MM.1S (cell line): ENCODE measurements around the gene KCTD18.

ENCODE experiments used
- DNase-seq: peaks from one replicate; pipeline ENCODE4 v3.0.0-alpha.2; 2015
- H2AFZ ChIP-seq: fragments of 300-600 bp; sonication (generic); 2 replicates; pipeline ENCODE4 v1.6.0; 2016; ENCODE audit warnings: antibody characterized with exemption, low read length
- H3F3A ChIP-seq: fragments of 300-600 bp; sonication (generic); 2 replicates; pipeline ENCODE4 v1.6.1; 2016; ENCODE audit warnings: mild to moderate bottlenecking, antibody characterized with exemption, low read length, moderate library complexity, mixed read lengths; ENCODE audit not compliant: insufficient read depth
- H3K27ac ChIP-seq: fragments of 300-600 bp; sonication (generic); 2 replicates; pipeline ENCODE4 v1.5.1; 2016; ENCODE audit warnings: mild to moderate bottlenecking, low read length
- H3K27me3 ChIP-seq: fragments of 300-600 bp; sonication (generic); replicated peaks from 2 replicates; pipeline ENCODE4 v1.6.0; 2016; ENCODE audit warnings: low read length; ENCODE audit not compliant: insufficient read depth
- H3K36me3 ChIP-seq: fragments of 300-600 bp; sonication (generic); replicated peaks from 2 replicates; pipeline ENCODE4 v1.6.1; 2016; ENCODE audit warnings: mild to moderate bottlenecking, low read length, mixed read lengths; ENCODE audit not compliant: insufficient read depth
- H3K4me1 ChIP-seq: fragments of 300-600 bp; sonication (generic); 2 replicates; pipeline ENCODE4 v1.6.1; 2016; ENCODE audit warnings: low read length, mixed read lengths
- H3K4me2 ChIP-seq: fragments of 300-600 bp; sonication (generic); 2 replicates; pipeline ENCODE4 v1.6.0; 2016; ENCODE audit warnings: low read depth, low read length
- H3K4me3 ChIP-seq: fragments of 300-600 bp; sonication (generic); 2 replicates; pipeline ENCODE4 v1.5.1; 2016; ENCODE audit warnings: low read length, mixed read lengths
- H3K79me2 ChIP-seq: fragments of 300-600 bp; sonication (generic); 2 replicates; pipeline ENCODE4 v1.6.1; 2016; ENCODE audit warnings: mixed run types, low read length, mixed read lengths
- H3K9ac ChIP-seq: fragments of 300-600 bp; sonication (generic); 2 replicates; pipeline ENCODE4 v1.6.1; 2016; ENCODE audit warnings: low read length, mixed read lengths
- H3K9me2 ChIP-seq: fragments of 300-600 bp; sonication (generic); replicated peaks from 2 replicates; pipeline ENCODE4 v1.6.1; 2016; ENCODE audit warnings: mild to moderate bottlenecking, low read length, mixed read lengths; ENCODE audit not compliant: insufficient read depth
- H3K9me3 ChIP-seq: fragments of 300-600 bp; sonication (generic); replicated peaks from 2 replicates; pipeline ENCODE4 v1.6.1; 2016; ENCODE audit warnings: mild to moderate bottlenecking, low read length, mixed read lengths; ENCODE audit not compliant: insufficient read depth
- H4K20me1 ChIP-seq: fragments of 300-600 bp; sonication (generic); 2 replicates; pipeline ENCODE4 v1.6.1; 2016; ENCODE audit warnings: mild to moderate bottlenecking, low read length, moderate library complexity, mixed read lengths; ENCODE audit not compliant: insufficient read depth
- EZH2 ChIP-seq: fragments of 300-600 bp; sonication (generic); optimal IDR thresholded peaks from 2 replicates; pipeline ENCODE3; 2017; ENCODE audit warnings: low read depth, mild to moderate bottlenecking, antibody characterized with exemption, low read length, mixed read lengths
- EZH2phosphoT487 ChIP-seq: fragments of 300-600 bp; sonication (generic); IDR thresholded peaks from 2 replicates; pipeline ENCODE4 v1.6.1; 2018; ENCODE audit warnings: antibody characterized with exemption, low read length
- TF ChIP-seq, protein P1 (sequence below): fragments of 300-600 bp; sonication (generic); IDR thresholded peaks from 2 replicates; pipeline ENCODE4 v1.5.1; 2016; ENCODE audit warnings: antibody characterized with exemption, low read length, mixed read lengths

The KCTD18 gene

GRCh38 chr2:200482194-200482593 is 27.7 kb downstream of the KCTD18 start:
- TF ChIP-seq EZH2, result no peak
- TF ChIP-seq, protein P1, sequence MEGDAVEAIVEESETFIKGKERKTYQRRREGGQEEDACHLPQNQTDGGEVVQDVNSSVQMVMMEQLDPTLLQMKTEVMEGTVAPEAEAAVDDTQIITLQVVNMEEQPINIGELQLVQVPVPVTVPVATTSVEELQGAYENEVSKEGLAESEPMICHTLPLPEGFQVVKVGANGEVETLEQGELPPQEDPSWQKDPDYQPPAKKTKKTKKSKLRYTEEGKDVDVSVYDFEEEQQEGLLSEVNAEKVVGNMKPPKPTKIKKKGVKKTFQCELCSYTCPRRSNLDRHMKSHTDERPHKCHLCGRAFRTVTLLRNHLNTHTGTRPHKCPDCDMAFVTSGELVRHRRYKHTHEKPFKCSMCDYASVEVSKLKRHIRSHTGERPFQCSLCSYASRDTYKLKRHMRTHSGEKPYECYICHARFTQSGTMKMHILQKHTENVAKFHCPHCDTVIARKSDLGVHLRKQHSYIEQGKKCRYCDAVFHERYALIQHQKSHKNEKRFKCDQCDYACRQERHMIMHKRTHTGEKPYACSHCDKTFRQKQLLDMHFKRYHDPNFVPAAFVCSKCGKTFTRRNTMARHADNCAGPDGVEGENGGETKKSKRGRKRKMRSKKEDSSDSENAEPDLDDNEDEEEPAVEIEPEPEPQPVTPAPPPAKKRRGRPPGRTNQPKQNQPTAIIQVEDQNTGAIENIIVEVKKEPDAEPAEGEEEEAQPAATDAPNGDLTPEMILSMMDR, result no peak
- no peak for TF ChIP-seq EZH2phosphoT487
- no peak for DNase-seq
- no peaks in the 10 kb centered on the region for H3K9me2 ChIP-seq
- H4K20me1 ChIP-seq, result no peaks in the 10 kb centered on the region
- H3K4me2 ChIP-seq, result no peak overlapping the region
- no peaks in the 10 kb centered on the region for H3K79me2 ChIP-seq
- H3F3A ChIP-seq, result peaks cover 5% of the 10 kb centered on the region; the same call in 1 of the 2 replicates
- H3K36me3 ChIP-seq, result no peaks in the 10 kb centered on the region
- no peaks in the 10 kb centered on the region for H3K4me1 ChIP-seq
- H3K27me3 ChIP-seq, result no peaks in the 10 kb centered on the region
- H3K27ac ChIP-seq, result no peak overlapping the region
- H2AFZ ChIP-seq, result no peak overlapping the region
- H3K4me3 ChIP-seq, result no peak overlapping the region
- no peaks in the 10 kb centered on the region for H3K9me3 ChIP-seq
- H3K9ac ChIP-seq, result no peak overlapping the region

DNA sequence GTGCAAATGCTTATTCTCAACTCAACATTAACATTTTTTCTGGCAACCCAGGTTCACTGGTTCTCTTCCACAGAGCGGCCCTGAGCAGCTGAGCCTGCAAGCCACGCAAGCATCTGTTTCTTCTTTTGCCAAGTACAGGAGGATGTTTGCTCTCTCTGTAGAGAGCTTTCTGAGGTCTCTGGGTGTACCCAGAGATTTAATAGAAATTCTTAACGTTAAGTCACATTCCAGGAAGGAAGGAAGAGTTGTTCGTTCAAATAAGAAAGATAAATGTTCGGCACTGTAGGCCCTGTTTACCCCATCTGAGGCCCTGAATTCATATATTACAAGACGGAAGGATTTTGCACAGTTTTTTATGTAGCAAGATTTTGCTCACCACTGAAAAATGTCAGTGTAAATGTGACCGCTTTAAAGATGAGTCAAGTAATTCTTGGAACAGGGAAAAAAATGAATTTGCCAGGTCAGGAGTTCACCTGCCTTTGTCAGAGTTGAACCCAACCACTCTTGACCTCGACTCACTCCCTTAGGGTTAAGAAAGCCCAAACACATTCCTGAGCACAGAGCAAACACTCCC is 30.1 kb downstream of the KCTD18 start:
- no peaks in the 10 kb centered on the region for H3K27me3 ChIP-seq
- TF ChIP-seq EZH2 (no peak), EZH2phosphoT487 (no peak)
- TF ChIP-seq, protein P1, result no peak
- no peaks in the 10 kb centered on the region for H3K79me2 ChIP-seq
- H3F3A ChIP-seq, result peaks cover 5% of the 10 kb centered on the region; the same call in 1 of the 2 replicates
- no peaks in the 10 kb centered on the region for H4K20me1 ChIP-seq
- H2AFZ ChIP-seq, result no peak overlapping the region
- DNase-seq, result no peak
- H3K4me2 ChIP-seq, result no peak overlapping the region
- H3K36me3 ChIP-seq, result no peaks in the 10 kb centered on the region
- H3K9ac ChIP-seq, result no peak overlapping the region
- no peaks in the 10 kb centered on the region for H3K9me2 ChIP-seq
- H3K4me3 ChIP-seq, result no peak overlapping the region
- H3K9me3 ChIP-seq, result no peaks in the 10 kb centered on the region
- H3K4me1 ChIP-seq, result no peaks in the 10 kb centered on the region
- H3K27ac ChIP-seq, result no peak overlapping the region

DNA sequence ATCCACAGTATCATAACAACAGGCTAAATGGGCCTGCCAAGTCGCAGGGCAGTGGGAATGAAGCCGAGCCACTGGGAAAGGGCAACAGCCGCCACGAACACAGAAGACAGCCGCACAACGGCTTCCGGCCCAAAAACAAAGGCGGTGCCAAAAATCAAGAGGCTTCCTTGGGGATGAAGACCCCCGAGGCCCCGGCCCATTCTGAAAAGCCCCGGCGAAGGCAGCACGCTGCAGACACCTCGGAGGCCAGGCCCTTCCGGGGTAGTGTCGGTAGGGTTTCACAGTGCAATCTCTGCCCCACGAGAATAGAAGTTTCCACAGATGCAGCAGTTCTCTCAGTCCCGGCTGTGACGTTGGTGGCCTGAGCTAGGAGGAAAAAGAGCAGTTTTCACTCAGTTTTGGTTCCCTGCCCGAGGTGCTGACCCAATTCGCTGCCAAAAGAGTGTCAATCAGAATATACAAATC is 32.2 kb downstream of the KCTD18 start:
- H3K9me3 ChIP-seq, result no peaks in the 10 kb centered on the region
- 0 out of 2 replicates have a peak, but pooled peaks cover 5% of the 10 kb centered on the region for H3K36me3 ChIP-seq
- H3K4me3 ChIP-seq, result no peak overlapping the region
- H3K27ac ChIP-seq, result no peak overlapping the region
- H2AFZ ChIP-seq, result no peak overlapping the region
- peaks cover 5% of the 10 kb centered on the region; the same call in 1 of the 2 replicates for H3F3A ChIP-seq
- H3K4me2 ChIP-seq, result no peak overlapping the region
- H3K9me2 ChIP-seq, result no peaks in the 10 kb centered on the region
- H4K20me1 ChIP-seq, result no peaks in the 10 kb centered on the region
- peaks cover 8% of the 10 kb centered on the region for H3K4me1 ChIP-seq
- no peaks in the 10 kb centered on the region for H3K79me2 ChIP-seq
- H3K27me3 ChIP-seq, result no peaks in the 10 kb centered on the region
- no peak overlapping the region for H3K9ac ChIP-seq
- DNase-seq, result no peak
- TF ChIP-seq EZH2phosphoT487 (no peak), EZH2 (no peak)
- TF ChIP-seq, protein P1, result no peak
